Skin epidermis (tissue), 12 donors: ENCODE data around the gene ZBTB20.

Source experiments
- H3K27ac ChIP-seq, 21 experiments: fragments of 200-600 bp; sonication (generic) in 11 of 21; one replicate each; pipeline ENCODE4 v1.5.0; 2020; ENCODE audit warnings: mild to moderate bottlenecking in 3 of 21, inconsistent platforms in 2 of 21, moderate library complexity in 2 of 21
- H3K4me3 ChIP-seq, 7 experiments: fragments of 200-600 bp; sonication (generic) in 2 of 7; one replicate each; pipeline ENCODE4 v1.5.0; 2020; ENCODE audit warnings: inconsistent platforms in 2 of 7, mild to moderate bottlenecking in 2 of 7, moderate library complexity in 1 of 7

The ZBTB20 gene

GRCh38 chr3:114584734-114585371 lies 562.2 kb downstream of the ZBTB20 start:
- no peak overlapping the region for H3K4me3 ChIP-seq

GRCh38 chr3:114582929-114583328 lies 564.2 kb downstream of the ZBTB20 start:
- no peak overlapping the region for H3K27ac ChIP-seq
- no peak overlapping the region for H3K4me3 ChIP-seq

More at GRCh38 chr3:114584734-114585371, 562.2 kb downstream of the ZBTB20 start:
- peak overlapping the region in 9 of 21 experiments; percentile 2 to 63 (median 35) for H3K27ac ChIP-seq

GRCh38 chr3:114572364-114573062 lies 574.6 kb downstream of the ZBTB20 start:
- Histone ChIP-seq H3K27ac (no peak overlapping the region), H3K4me3 (no peak overlapping the region)

- H3K27ac ChIP-seq, result no peak overlapping the region
Measured at GRCh38 chr3:114571363-114571762, 575.7 kb downstream of the ZBTB20 start.

GRCh38 chr3:114569186-114569585 lies 577.9 kb downstream of the ZBTB20 start:
- Histone ChIP-seq H3K27ac (no peak overlapping the region), H3K4me3 (no peak overlapping the region)

More at GRCh38 chr3:114571363-114571762, 575.7 kb downstream of the ZBTB20 start:
- no peak overlapping the region for H3K4me3 ChIP-seq

- H3K4me3 ChIP-seq, result no peak overlapping the region
Measured at GRCh38 chr3:114567771-114568170, 579.3 kb downstream of the ZBTB20 start.

GRCh38 chr3:114566767-114567166 lies 580.3 kb downstream of the ZBTB20 start:
- Histone ChIP-seq H3K4me3 (no peak overlapping the region), H3K27ac (no peak overlapping the region)

More at GRCh38 chr3:114567771-114568170, 579.3 kb downstream of the ZBTB20 start:
- H3K27ac ChIP-seq, result no peak overlapping the region

GRCh38 chr3:114566162-114566755 lies 580.8 kb downstream of the ZBTB20 start:
- Histone ChIP-seq H3K27ac (peak overlapping the region in 1 of 21 experiments; percentile 30), H3K4me3 (no peak overlapping the region)

GRCh38 chr3:114565216-114565615 lies 581.9 kb downstream of the ZBTB20 start:
- Histone ChIP-seq H3K4me3 (no peak overlapping the region), H3K27ac (no peak overlapping the region)

- Histone ChIP-seq H3K4me3 (no peak overlapping the region), H3K27ac (no peak overlapping the region)
Measured at GRCh38 chr3:114563720-114564119, 583.4 kb downstream of the ZBTB20 start.

GRCh38 chr3:114562557-114562956 lies 584.5 kb downstream of the ZBTB20 start:
- H3K4me3 ChIP-seq, result no peak overlapping the region
- no peak overlapping the region for H3K27ac ChIP-seq

- peak overlapping the region in 4 of 21 experiments; percentile 9 to 54 (median 15) for H3K27ac ChIP-seq
- H3K4me3 ChIP-seq, result no peak overlapping the region
Measured at GRCh38 chr3:114558271-114558670, 588.8 kb downstream of the ZBTB20 start.

GRCh38 chr3:114557791-114558190 lies 589.3 kb downstream of the ZBTB20 start:
- Histone ChIP-seq H3K4me3 (no peak overlapping the region), H3K27ac (peak overlapping the region in 2 of 21 experiments; percentile 20 to 54)

- H3K27ac ChIP-seq, result no peak overlapping the region
- no peak overlapping the region for H3K4me3 ChIP-seq
Measured at GRCh38 chr3:114556657-114557213, 590.4 kb downstream of the ZBTB20 start.

GRCh38 chr3:114554731-114555130 lies 592.4 kb downstream of the ZBTB20 start:
- no peak overlapping the region for H3K4me3 ChIP-seq
- no peak overlapping the region for H3K27ac ChIP-seq

- Histone ChIP-seq H3K27ac (no peak overlapping the region), H3K4me3 (no peak overlapping the region)
Measured at GRCh38 chr3:114553949-114554593, 593.0 kb downstream of the ZBTB20 start.

- Histone ChIP-seq H3K27ac (no peak overlapping the region), H3K4me3 (no peak overlapping the region)
Measured at GRCh38 chr3:114552527-114552812, 594.6 kb downstream of the ZBTB20 start.

- H3K4me3 ChIP-seq, result no peak overlapping the region
- no peak overlapping the region for H3K27ac ChIP-seq
Measured at GRCh38 chr3:114551770-114552526, 595.1 kb downstream of the ZBTB20 start.

- Histone ChIP-seq H3K4me3 (no peak overlapping the region), H3K27ac (no peak overlapping the region)
Measured at GRCh38 chr3:114550165-114550564, 596.9 kb downstream of the ZBTB20 start.

- H3K27ac ChIP-seq, result no peak overlapping the region
- H3K4me3 ChIP-seq, result no peak overlapping the region
Measured at GRCh38 chr3:114545193-114545592, 601.9 kb downstream of the ZBTB20 start.
